Measurements from ENCODE around the gene ELL2.

Gene ELL2

DNA sequence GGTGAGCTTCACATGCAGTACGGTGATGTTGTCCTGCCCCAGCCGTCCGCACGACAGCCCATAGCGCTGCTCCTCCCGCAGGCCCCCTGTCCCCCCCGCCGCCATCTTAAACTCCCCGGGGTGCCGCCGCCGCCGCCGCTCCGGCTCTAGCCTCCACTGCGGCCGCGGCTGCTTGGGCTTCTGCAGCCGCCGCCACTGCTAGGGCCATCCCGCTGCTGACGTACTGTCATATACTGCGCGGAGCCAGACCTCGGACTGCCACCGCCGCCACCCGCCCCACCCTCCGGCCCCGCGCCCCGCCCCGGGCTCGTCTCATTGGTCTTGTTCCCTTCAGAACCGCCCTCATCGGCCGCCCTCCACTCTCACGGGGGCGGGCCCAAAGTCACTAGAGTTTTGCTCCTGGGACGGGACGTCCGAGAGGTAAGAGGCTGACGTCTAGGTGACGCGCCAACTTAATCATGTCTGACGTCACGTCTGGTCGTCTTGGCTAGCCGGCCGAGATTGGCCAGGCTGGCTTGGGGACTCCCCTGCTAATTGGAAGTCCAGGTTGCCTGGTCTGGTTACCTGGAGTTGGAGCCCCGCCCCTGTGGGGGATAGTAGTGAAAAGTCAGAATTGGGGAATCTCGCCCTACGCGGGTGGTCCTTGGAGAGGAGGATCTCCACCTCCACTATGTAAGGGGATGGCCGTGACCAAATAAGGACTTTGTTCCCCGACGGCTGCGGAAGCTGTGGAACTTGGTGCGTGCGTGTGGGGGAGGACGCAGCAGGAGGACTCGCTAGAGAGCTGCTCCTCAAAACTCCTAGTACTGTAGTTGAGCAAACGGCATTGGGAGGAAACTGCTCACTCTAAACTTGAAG lies at the start of gene ELL2:
Gene ELL2, minus strand, starts transcription at position 235 of the 858 bp plus-strand sequence. Its CDS starts 130 bp downstream, at position 105.
- peak; percentile 94 for DNase-seq (ENCODE audit: low read depth, low spot score)

DNA sequence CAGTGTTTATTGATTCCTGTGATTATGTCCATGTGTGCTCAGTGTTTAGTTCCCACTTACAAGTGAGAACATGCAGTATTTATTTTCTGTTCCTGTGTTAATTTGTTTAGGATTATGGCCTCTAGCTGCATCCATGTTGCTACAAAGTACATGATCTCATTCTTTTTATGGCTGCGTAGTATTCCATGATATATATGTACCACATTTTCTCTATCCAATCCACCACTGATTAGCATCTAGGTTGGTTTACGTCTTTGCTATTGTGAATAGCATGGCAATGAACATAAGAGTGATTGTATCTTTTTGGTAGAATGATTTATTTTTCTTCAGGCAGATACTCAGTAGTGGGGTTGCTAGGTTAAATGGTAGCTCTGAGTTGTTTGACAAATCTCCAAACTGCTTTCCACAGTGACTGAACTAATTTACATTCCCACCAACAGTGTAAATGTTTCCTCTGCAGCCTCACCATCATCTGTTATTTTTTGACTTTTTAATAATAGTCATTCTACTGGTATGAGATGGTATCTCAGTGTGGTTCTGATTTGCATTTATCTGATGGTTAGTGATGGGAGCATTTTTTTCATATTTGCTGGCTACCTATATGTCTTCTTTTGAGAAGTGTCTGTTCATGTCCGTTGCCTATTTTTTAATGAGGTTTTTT lies 47.5 kb upstream of the ELL2 start:
- no peak for DNase-seq (ENCODE audit: low read depth, low spot score)
- no peak overlapping the region for H3K27ac ChIP-seq

More for the DNA sequence above, at the start of gene ELL2:
- peak within 1 kb of the TSS; percentile 96 for H3K27ac ChIP-seq

DNA sequence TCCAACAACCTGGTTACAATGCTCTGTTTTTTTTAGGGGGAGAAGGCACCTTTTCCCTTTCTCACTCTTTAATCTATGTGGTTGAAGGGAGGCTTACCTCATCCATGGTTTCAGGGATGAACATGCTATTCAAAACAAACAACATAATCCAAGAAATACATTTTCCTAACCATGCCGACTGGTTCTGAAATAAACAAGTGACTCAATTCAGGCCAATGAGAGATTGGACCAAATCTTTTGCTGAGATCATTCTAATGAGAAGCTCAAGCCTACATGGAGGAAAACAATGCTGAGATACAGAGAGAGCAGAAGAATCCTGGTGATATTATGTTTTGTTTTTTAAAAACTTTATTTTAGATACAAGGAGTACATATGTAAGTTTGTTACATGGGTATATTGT lies 46.8 kb upstream of the ELL2 start:
- no peak for DNase-seq (ENCODE audit: low read depth, low spot score)
- no peak overlapping the region for H3K27ac ChIP-seq

DNA sequence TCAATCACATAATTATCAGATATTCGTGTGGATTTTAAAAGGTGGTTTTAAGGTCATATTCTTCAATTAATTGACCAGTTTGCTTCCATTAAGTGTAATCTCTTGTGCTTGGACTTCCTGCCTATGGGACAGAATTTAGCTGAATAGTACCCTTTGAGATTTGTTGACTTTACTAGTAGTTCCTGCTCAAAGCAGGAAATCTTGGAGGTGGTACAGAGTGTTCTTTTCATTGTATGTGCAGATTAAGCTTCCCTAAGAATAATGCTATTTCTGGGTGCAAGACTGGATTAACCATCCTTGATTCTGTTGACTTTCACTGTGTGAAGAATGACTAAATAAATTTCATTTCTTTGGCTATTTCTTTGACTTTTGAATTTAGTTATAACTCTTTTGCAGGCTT lies 45.4 kb upstream of the ELL2 start:
- no peak overlapping the region for H3K27ac ChIP-seq
- DNase-seq (ENCODE audit: low read depth, low spot score) = no peak

GRCh38 chr5:96006291-96006690 lies 44.6 kb upstream of the ELL2 start:
- DNase-seq (ENCODE audit: low read depth, low spot score) = no peak
- H3K27ac ChIP-seq = peak overlapping the region; percentile 10

DNA sequence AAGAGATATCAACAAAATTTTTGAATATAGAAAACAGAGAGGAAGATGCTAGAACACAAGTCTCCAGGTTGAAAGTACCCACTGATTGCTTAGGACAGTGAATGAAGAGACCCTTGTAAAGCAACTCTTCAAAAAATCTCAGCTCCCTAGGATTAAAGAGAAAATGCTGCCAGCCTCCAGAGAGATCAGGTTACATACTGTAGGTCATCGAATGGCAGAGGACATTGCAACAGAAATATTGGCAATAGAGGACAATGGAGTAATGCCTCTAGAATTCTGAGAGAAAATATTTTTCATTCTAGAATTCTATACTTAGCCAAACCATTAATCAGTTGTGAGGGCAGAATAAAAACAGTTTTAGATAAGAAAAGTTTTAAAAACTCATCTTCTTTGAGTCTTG lies 43.1 kb upstream of the ELL2 start:
- H3K27ac ChIP-seq = no peak overlapping the region
- no peak for DNase-seq (ENCODE audit: low read depth, low spot score)

DNA sequence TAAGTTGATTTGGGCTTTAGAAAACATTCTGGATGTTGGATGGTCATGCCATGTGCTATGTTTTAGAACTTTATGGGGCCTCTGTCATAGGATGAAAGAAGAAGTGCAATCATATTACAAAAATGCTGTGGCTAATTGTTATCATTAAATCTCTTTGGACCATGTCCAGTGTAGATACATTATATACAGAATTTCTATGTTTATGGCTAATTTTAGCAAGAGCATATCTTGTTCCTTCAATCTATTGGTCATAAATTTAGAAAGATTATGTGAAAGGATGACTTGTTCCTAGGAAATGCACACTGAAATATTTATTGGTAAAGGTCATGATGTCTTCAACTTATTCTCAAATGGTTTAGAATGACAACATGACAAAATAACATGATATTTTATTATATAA lies 42.4 kb upstream of the ELL2 start:
- DNase-seq (ENCODE audit: low read depth, low spot score) = no peak
- H3K27ac ChIP-seq = no peak overlapping the region

DNA sequence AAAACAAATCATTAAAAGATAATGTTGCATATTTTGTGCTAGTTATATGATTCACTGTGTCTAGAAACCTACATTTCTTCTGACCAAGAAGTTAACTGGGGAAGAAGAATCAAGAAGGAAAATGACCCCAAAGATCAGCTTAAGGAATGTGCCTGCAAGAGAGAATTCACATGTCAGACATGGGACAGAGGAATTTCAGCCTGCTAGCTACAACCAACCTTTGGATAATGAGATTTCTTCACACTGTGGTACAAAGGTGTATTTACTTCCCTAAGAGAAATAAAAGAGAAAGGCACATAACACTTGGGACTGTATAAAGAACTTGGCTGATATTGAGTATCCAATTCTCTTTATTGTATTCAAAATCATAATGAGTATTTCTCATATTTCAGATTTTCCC lies 39.6 kb upstream of the ELL2 start:
- DNase-seq (ENCODE audit: low read depth, low spot score) = no peak
- H3K27ac ChIP-seq = no peak overlapping the region

- DNase-seq (ENCODE audit: low read depth, low spot score) = no peak
- H3K27ac ChIP-seq = no peak overlapping the region
Observed at GRCh38 chr5:96000308-96000707, 38.7 kb upstream of the ELL2 start.

DNA sequence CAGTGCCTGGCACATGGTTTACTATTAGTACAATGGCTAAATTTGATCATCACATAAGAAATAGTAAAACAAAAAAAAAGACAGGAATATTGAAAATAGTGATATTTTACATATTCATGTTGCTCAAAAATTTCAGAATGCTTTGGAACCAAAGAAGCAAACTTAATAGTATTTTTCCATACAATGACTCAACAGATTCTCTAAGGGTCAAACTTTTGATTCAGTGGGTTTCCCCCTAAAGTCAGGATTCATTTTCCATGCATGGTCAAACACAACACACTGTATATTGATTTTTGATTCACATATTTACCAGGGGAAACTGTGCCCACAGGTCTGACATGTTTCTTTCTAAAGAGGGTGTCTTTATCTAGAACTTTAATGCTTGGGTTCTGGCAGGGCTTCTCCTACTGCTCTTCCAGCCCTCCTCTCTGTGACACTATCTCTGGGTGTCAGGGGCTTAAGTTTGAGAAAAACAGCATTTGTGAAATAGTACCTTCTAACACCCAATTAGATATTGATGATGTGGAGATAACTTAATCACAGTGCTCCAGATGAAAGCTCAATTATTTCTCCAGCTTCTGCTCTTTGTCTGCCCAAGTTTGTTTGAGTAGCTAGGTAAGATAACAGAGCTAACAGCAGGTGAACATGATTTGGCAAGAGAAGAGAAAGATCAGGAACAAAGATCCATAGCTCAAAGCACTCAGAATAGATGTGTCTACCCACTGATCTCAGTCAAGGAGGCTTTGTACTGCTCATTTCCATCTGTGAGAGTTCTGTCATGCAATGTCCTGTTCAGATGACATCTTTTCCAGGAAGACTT lies 35.5 kb upstream of the ELL2 start:
- DNase-seq (ENCODE audit: low read depth, low spot score) = no peak
- no peak overlapping the region for H3K27ac ChIP-seq

DNA sequence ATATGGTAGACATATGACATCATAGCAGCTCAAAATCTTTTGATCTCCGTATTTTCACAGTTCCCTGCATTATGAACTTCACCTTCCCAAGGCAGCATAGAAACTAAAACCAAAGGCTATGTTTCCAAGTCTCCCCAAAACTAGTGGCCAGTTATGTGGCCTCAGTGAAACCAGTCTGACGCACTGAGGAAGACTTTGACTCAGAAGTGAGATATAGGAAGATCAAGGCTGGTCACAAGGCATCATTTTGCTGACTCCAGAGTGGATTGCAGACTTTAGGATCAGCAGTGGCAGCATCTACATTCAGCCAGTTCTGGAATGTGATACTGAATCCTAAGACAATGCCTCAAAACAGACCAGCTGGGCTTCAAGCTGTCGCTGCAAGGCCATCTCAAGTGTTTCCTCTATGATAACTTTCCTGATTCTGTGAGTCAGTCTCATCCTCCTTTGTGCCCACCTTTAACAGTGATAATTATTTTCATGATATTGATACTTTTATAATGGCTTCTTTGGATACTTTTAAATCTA lies 34.4 kb upstream of the ELL2 start:
- no peak overlapping the region for H3K27ac ChIP-seq
- DNase-seq (ENCODE audit: low read depth, low spot score) = no peak

DNA sequence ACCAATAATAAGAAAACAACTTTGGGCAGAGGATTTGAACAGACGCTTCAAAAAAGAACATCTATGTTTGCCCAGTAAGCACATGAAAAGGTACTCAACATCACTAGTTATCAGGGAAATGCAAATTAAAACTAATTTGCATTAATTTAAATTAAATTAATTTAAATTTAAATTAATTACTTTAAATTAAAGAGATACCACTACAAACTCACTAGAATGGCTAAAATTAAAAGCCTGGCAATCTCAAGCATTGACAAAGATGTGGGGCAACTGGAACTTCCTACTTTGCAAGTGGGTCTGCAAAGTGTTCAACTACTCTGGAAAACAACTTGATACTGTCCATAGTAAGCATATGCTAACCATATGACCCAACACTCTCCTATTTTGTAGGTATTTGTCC lies 32.1 kb upstream of the ELL2 start:
- no peak for DNase-seq (ENCODE audit: low read depth, low spot score)
- no peak overlapping the region for H3K27ac ChIP-seq

GRCh38 chr5:95993266-95993665 lies 31.6 kb upstream of the ELL2 start:
- no peak for DNase-seq (ENCODE audit: low read depth, low spot score)
- no peak overlapping the region for H3K27ac ChIP-seq

GRCh38 chr5:95989283-95990048 lies 27.8 kb upstream of the ELL2 start:
- no peak for DNase-seq (ENCODE audit: low read depth, low spot score)
- H3K27ac ChIP-seq = no peak overlapping the region

DNA sequence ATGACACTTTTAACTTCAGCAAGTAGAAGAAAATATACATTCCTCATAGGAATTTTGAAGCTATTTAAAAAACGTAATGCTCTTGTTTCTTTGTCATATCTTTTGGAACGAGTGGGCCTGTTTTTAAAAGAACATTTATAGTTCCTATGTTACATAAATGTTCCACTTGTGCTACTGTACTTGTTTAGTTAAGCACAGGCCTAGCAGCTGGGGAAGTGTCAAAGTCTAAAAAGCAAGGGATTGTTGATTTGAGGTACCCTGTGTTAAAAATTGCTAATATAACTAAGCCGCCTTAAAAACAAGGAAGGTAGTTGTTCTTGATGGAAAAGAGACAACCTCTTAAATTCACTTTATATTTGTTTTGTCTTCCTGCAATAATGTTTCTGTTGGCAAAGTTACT lies 27.2 kb upstream of the ELL2 start:
- no peak overlapping the region for H3K27ac ChIP-seq
- no peak for DNase-seq (ENCODE audit: low read depth, low spot score)

GRCh38 chr5:95988094-95988493 lies 26.4 kb upstream of the ELL2 start:
- no peak overlapping the region for H3K27ac ChIP-seq
- no peak for DNase-seq (ENCODE audit: low read depth, low spot score)

DNA sequence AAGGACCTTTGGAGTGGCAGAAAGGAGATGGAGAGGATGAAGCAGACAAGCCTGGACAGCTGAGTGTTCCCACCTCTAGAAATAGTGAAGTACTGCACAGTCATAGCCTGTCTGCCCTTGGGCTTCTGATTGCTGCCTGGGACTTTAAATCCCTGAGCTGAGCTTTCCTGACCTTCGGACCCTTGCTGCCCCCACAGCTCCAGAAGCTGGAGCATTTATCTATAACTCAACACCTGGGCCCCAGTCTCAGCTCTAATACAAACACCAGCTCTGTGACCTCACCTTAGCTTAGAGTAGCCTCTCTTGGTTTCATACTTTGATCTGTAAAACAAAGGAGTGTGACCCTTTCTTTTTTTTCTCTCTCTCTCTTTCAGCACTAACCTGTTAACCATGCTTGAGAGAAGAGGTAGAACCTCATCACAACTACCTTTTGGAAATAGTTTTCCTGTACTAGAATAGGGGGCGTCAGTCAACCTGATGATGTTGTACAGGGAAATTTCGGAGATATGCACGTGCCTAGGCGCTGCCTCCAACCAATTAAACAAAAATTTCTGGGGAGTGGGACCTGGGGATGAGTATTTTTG lies 25.4 kb upstream of the ELL2 start:
- DNase-seq (ENCODE audit: low read depth, low spot score) = no peak
- no peak overlapping the region for H3K27ac ChIP-seq

DNA sequence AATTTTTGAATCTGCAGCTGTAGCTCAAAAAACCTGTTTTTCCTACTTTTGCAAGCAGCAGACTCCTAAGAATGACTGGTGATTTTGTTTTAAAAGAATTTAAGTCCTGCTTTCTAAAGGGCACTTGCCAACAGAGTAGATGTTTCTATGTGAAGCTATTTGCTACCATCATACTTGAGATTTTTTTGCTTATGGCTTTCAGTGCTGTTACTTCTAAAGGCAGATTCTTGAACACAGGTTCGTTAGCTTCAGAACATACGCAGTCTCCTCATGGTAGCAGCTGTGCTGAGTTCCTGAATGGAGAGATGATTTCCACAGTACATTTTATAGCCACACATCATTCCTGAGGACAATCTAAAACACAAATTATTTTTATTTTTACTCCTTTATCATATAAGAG lies 24.4 kb upstream of the ELL2 start:
- no peak for DNase-seq (ENCODE audit: low read depth, low spot score)
- H3K27ac ChIP-seq = no peak overlapping the region

- DNase-seq (ENCODE audit: low read depth, low spot score) = no peak
- no peak overlapping the region for H3K27ac ChIP-seq
Observed at GRCh38 chr5:95985249-95985648, 23.6 kb upstream of the ELL2 start.

Measured in epithelial cell of prostate (primary cell).